Gastroesophageal sphincter (tissue), 3 donors: Measurements from ENCODE around the gene MAFF.

Source experiments
- CTCF ChIP-seq, 4 experiments: fragments of 200-600 bp in 2 of 4; fragments of 450-650 bp in 2 of 4; sonication (generic) in 1 of 4; IDR thresholded peaks; one replicate each; pipeline ENCODE4 v1.5.1; 2017 to 2019; ENCODE audit warnings: antibody characterized with exemption in 4 of 4, mild to moderate bottlenecking in 2 of 4, moderate library complexity in 2 of 4
- POLR2AphosphoS5 ChIP-seq: sonication (generic); formaldehyde crosslinking; IDR thresholded peaks from one replicate; pipeline ENCODE4 v1.6.1; 2017; ENCODE audit warnings: antibody characterized with exemption

GRCh38 chr22:38193580-38193979 is 8.2 kb upstream of the MAFF start:
- no peak for TF ChIP-seq CTCF (IDR thresholded peaks at IDR 0.05)
- peak; percentile 35 for TF ChIP-seq POLR2AphosphoS5
